NB4 (cell line): ENCODE results near the gene HYDIN.

Experiments used
- DNase-seq: peaks from one replicate; pipeline ENCODE4 v3.0.0; 2010; ENCODE audit warnings: low read depth
- H3K4me3 ChIP-seq: one replicate; pipeline ENCODE4 v1.5.1; 2011; ENCODE audit warnings: mild to moderate bottlenecking, low read depth, low read length, moderate library complexity
- MYC ChIP-seq: IDR thresholded peaks from 2 replicates; pipeline ENCODE4 v1.6.1; 2011; ENCODE audit warnings: low read depth, low read length
- POLR2A ChIP-seq: IDR thresholded peaks from 2 replicates; pipeline ENCODE4 v1.6.1; 2011; ENCODE audit warnings: mild to moderate bottlenecking; ENCODE audit not compliant: insufficient read length; ENCODE audit errors: extremely low read depth
- TF ChIP-seq, protein P1 (sequence below): IDR thresholded peaks from one replicate; pipeline ENCODE4 v1.5.1; 2012; ENCODE audit warnings: low read depth, low read length
- TF ChIP-seq, protein P2 (sequence below): IDR thresholded peaks from 2 replicates; pipeline ENCODE4 v1.6.1; 2011; ENCODE audit warnings: low read depth, low read length

Gene HYDIN

DNA sequence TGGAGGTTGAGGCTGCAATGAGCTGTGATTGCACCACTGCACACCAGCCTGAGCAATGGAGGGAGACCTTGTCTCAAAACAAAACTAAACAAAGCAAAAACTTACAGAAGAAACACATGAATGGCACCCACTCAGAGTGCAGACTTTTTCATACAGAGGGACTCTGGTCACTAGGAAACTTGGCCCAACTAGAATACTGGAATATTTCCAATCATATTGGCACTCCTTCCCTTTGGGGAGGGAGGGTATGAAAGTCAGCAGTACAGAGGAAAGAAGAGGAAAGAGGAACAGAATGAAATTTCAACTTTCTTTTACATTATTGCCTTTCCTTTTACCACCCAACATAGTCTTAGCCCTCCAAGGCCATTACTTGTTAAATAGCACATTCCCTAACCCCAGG, 30.5 kb upstream of the HYDIN start:
- TF ChIP-seq MYC: no peak
- TF ChIP-seq, protein P1, sequence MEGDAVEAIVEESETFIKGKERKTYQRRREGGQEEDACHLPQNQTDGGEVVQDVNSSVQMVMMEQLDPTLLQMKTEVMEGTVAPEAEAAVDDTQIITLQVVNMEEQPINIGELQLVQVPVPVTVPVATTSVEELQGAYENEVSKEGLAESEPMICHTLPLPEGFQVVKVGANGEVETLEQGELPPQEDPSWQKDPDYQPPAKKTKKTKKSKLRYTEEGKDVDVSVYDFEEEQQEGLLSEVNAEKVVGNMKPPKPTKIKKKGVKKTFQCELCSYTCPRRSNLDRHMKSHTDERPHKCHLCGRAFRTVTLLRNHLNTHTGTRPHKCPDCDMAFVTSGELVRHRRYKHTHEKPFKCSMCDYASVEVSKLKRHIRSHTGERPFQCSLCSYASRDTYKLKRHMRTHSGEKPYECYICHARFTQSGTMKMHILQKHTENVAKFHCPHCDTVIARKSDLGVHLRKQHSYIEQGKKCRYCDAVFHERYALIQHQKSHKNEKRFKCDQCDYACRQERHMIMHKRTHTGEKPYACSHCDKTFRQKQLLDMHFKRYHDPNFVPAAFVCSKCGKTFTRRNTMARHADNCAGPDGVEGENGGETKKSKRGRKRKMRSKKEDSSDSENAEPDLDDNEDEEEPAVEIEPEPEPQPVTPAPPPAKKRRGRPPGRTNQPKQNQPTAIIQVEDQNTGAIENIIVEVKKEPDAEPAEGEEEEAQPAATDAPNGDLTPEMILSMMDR: no peak
- TF ChIP-seq POLR2A: no peak
- TF ChIP-seq, protein P2, sequence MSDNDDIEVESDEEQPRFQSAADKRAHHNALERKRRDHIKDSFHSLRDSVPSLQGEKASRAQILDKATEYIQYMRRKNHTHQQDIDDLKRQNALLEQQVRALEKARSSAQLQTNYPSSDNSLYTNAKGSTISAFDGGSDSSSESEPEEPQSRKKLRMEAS: no peak
- no peak for DNase-seq
- H3K4me3 ChIP-seq: no peak overlapping the region

DNA sequence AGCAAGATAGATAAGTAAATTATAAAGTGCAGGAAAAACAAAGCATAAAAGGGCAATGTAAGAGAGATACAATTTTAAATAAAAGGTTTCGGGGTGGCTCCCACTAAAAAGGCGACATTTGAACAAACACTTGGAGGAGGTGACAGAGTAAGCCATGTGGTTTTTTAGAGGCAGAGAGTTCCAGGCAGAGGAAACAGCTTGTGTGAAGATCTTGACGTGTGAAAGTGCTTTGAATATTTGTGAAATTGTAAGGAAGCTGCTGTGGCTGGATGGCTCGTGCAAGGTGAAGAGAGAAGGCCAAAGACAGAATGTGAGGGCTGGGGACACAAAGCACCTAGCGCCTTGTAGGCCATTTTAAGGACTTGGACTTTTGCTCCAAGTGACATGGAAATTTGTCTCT, 28.6 kb upstream of the HYDIN start:
- DNase-seq: no peak
- H3K4me3 ChIP-seq: no peak overlapping the region
- TF ChIP-seq, protein P1: no peak
- TF ChIP-seq MYC (no peak), POLR2A (no peak)
- TF ChIP-seq, protein P2: no peak

DNA sequence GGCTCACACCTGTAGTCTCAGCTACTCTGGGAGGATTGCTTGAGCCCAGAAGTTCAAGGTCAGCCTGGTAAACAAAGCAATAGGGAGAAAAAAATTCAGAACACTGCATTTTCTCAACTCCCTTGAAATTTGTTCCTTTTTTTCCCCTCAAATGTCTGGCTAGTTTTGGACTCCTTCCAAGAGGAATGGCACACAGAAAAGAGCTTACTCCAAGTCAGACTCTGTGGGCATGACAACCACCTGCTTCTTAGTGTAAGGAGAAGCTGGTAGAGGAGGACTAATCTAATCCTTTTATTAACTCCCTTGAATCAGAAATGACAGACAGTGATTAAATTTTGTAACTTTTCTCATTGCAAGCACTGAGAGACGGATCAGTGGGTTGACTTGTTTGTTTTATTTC, 27.9 kb upstream of the HYDIN start:
- no peak for DNase-seq
- no peak overlapping the region for H3K4me3 ChIP-seq
- TF ChIP-seq, protein P1: no peak
- TF ChIP-seq MYC (no peak), POLR2A (no peak)
- TF ChIP-seq, protein P2: no peak

DNA sequence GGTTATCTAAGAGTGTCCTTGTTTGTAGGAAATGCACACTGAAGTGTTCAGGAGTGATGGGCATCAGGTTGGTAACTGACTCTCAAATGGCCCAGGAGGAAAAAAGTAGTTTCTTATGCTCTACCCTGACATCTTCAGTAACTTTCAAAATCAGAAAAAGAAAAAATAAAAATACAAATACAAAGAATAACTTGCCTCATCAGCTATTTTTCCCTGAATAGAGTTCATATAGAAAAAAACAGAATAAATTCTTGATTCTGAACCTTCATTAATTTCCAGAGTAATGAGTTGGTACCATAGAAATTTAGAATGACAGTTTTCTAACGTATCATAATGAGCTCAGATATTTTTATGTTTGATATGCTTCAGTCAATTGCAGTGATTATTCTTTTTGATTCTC, 27.2 kb upstream of the HYDIN start:
- TF ChIP-seq, protein P1: no peak
- no peak for TF ChIP-seq POLR2A
- TF ChIP-seq, protein P2: no peak
- TF ChIP-seq MYC: no peak
- DNase-seq: no peak
- H3K4me3 ChIP-seq: no peak overlapping the region

DNA sequence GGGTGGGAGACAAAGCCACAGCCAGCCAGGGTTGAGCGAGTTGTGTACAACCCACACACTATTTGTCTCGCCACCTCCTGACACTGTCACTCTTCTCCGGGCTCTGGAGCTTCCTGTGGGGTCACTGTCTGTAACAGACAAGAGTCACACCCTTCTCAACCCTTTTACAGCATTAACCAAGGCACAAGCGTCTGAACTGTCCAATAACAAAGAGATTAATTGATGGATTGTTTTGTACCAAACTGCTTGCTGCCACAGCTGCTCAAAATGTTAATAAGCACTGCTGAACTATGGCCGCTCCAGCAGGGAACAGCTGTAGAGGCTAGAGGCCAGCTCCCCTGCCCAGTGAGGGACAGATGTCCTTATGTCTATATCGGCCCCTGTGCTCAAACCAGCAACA, 25.2 kb upstream of the HYDIN start:
- TF ChIP-seq, protein P2: no peak
- no peak for TF ChIP-seq POLR2A
- TF ChIP-seq MYC: no peak
- TF ChIP-seq, protein P1: no peak
- DNase-seq: no peak
- no peak overlapping the region for H3K4me3 ChIP-seq

DNA sequence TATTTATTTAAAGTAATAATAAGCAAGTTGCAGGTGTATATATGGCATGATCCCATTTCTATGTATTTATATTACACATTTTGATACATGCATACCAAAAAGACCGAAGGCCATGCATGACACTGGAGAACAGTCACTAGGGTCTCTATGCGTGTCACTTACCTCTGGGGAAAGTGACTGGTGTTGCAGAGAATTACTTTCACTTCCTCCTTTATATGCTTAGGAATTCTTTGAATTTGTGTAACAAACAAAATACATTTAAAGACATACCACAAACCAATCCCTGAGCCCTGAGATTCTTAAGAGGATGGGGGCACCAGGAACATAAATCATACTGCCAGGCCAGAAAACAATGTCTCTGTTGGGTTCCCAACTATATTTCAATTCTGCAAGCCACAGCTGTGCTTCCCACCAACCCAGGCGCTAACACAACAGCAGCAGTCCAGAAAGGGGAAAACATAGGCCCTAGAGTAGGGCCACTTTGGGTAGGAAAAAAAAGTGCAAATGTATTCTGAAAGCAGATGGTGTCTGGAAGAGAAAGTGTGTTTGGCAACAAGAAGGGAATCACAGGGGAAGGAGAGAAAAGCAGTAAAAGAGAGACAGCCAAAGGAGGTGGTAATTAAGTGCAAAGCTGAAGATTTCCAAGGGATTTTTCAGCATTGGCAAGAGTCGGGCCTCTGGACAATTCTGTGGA, 24.5 kb upstream of the HYDIN start:
- peak; percentile 12 for DNase-seq
- TF ChIP-seq MYC: no peak
- no peak for TF ChIP-seq POLR2A
- no peak overlapping the region for H3K4me3 ChIP-seq
